Fibroblast of skin of right quadriceps (primary cell): Measurements from ENCODE around the gene UXS1.

Experiments used
- DNase-seq: peaks from one replicate; pipeline ENCODE4 v3.0.0-alpha.2; 2013

UXS1 gene

DNA sequence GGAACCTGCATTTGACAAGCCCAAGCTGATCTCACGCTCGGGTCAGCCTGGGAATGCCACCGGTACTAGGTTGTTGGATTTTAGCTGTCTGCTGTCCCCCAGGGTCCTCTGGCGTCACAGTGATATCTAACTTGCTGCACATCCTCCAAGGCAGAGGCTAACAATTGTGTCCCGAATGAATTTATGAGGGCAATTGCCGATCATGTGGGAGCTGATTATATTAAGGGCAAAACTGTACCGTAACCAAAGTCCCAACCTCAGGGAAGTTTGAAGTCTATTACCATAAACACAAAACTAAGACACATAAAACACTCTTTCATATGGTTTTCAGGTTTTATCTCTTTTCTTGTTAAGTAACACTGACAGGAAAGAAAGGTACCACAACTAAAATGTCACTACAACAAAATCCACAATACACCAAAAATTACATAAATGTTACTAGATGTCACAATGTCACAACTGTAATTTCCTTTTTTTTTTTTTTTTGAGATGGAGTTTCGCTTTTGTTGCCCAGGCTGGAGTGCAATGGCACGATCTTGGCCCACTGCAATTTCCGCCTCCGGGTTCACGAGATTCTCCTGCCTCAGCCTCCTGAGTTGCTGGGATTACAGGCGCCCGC lies 6.7 kb downstream of the UXS1 start:
- DNase-seq = no peak

DNA sequence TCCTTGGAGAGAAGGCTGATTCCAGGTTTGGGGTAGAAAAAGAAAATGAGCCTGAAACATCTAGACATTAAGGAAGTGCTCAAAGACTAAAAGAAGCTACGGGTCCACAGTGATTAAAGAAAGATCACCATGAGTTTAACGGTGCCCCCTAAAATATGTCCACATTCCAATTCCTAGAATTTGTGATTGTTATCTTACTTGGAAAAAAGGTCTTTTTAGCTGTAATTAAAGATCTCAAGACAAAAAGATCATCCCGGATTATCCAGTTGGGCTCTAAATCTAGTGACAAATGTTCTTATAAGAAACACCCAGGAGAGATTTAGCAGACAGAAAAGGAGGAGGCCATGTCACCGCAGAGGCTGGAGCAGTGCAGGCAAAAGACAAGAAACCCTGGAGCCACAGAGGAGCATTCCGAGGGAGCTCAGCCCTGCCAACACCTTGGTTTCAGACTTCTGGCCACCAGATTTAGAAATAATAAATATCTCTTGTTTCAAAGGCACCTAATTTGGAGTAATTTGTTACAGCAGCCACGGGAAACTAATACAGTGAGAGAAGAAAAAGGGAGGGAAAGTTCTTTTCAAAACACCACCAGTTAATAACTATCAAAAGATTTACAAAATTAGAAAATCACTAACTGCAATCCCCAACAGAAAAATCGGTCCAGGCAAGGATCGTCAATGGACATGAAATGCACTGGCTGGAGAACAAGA lies 8.5 kb downstream of the UXS1 start:
- no peak for DNase-seq

DNA sequence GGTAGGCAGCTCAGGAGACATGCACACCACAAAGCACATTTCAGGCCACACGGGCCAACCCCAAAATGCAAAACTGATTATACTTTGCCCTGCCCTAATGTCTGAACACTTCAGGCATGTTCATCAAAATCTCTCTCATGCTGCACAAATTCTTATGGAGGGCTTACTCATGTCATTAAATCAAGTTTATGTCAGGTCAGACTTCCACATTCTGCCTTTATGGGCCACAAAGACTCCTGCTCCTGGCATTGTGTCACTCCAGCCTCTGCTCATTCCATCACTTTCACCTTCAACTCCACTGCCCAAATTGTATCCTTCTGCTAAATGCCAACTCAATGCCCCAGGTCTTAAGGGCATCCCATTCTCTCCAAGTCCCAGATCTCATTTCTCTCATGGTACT lies 9.2 kb downstream of the UXS1 start:
- DNase-seq = peak; percentile 31

DNA sequence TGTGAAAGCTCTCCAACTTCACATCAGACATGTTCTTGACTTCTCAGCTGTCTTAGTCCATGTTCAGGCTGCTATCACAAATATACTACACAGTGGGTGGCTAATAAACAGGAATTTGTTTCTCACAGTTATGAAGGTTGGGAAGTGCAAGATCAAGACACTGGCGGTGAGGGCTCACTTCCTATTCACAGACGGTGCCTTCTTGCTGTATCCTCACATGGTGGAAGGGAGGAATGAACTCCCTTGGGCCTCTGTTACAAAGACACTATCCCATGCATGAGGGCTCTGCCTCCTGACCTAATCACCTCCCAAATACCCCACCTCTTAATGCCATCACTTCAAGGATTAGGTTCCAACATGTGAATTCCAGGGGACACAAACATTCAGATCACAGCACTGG lies 9.7 kb downstream of the UXS1 start:
- DNase-seq = no peak

DNA sequence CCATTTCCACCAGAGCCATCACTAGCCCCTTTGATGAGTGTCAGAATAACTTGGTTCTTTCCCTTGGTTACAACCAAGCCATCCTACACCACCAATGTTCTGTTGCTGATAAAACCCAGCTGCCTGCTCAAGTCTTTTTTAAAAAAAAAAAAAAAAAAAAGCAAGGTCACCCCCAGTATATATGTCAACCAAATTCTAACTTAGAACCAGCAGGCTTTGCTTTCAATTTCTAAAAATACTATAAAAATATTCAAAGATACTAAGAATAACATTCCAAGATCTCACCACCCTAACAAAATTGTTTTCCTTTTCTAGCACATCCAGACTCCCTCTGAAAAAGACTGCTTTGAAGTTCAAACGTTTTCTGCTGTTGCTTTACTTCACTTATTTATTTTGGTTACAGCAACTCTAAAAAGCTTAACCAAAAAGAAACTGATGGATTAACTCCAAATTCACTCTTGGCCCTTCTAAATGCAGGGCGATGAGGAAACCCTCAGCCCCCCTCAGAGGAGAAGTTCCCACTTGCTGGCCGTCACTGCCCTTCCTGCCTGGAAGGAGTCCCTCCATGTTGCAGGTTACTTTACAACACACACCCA lies 10.9 kb downstream of the UXS1 start:
- no peak for DNase-seq

DNA sequence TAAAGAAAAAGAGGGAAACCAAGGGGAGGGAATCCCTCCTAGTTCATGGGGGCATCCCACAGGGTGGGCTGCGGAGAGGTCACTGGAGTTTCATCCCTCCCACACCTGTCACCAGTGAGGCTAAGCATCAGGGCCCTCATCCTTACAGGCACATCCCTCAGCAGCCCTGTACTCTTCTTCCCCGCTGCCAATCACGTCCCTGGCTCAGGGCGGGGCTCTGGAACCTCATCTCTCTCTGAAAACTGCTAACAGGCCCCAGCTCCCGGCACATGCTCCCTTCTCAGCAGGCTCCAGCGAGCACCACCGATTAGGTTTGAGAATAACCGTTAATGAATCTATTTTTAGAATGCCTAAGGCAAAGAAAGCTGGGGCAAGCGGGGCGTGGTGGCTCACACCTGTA lies 13.0 kb downstream of the UXS1 start:
- no peak for DNase-seq

DNA sequence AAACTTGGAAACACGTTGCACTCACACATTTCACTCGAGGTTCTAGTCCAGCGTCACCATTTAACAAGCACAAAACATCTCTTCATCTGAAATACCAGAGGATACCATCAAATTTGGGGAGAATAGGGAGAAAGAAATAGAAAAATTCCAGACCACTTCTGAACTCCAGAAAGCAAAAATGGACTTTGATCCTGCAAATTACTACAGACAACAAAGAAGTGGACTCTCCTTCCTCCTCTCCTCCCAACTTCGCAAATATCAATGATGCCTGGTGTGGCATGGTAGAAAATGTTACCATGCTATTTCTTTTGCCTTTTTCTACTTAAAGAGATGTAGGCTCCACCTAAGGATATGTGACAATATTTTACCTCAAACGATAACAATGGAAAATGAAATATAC lies 13.5 kb downstream of the UXS1 start:
- DNase-seq = no peak

DNA sequence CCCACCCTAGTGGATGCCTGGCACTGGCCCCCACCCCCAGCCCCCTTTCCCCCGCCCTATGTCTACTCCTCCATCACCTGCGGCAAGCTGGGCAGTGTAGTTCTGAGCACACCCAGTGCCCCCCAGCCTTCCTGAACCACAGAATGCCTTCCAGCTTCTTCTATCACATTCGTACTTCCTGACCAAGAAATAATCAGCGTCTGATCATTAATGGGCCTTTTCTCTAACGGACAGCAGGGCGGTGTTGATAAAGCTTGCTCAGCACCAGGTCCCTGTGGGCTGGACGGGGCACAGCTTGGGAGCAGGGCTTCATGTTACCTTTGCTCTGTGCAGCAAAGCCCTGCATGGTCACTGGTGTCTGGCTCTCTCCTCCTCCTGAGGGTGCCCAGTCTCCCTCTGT lies 15.4 kb downstream of the UXS1 start:
- no peak for DNase-seq

DNA sequence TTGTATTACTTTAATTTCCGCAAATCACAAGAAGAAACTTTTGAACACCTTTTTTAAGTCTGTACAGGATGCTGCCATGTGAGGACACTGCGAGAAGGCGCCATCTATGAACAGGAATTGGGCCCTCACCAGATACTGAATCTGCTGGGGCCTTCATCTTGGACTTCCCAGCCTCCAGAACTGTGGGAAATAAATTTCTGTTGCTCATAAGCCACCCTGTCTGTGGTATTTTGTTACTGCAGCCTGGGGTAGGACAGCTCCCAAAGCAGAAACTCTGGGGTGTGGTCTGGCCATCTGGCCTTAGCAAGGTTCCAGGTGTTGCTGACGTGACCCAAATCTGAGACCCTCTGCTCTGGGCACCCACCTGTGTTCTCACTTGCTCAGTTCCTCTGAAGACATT lies 16.5 kb downstream of the UXS1 start:
- DNase-seq = no peak

DNA sequence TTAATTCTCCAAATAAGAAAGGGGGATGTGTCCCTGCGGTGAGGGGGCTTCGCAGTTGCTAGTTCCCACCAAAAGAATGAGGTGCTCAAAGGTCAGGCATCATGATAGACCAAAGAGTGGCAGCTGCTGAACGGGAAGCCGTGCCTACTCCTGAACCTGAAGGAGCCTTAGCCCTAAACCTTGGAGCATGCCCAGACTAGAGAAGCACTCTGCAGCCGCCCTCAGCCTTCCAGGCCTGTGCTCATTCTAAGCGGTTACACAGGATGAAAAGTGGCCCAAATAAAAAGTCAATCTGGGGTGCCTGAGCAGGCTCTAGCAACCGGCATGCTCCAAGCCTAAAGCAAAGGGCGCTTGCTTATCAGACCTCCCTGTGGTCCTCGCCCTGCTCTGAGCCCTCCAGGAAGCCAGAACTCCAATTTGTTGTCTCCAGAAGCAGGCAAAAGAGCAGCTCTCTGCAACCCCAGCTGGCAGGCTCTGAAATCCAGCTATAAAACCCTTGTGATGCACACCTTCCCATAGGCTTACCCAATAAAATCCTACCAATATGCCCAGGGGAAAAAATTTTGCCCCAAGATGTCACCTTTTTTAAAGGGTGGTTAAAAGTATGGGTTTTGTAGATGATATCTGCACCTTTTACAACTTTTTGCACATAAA lies 17.5 kb downstream of the UXS1 start:
- DNase-seq = no peak

DNA sequence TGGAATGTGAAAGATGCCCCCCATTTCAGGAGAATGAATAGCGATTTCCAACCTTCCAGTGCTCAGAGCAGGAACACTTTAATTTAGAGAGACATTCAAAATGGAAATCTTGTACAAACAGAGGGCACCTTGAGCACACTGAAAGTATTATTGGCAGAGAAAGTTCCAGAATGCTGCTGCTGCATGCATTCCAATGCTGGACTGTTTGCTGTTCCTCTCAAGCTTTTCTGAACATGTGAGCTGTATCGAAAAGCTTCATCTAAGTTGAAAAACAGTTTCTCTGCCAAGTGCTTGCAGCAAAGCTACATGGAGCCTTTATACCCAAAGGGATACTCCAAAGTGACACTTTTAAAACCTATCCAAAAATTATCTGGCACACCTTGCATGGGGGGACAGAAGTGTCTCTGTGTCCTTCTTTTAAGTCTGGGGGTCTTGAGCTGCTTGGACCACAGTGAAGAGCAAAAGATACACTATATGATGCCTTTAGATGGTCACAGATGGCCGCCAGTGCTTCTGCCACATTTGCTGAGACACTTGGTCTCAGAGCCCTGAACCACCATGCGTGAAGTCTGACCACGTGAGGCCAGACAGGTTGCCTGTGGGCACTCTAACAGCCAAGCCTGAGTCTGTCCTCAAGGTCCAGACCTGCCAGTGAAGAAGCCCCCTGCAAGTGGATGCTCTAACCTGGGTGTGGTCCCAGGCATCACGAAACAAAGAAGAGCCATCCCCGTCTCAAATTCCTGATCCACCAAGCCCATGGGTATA lies 18.8 kb downstream of the UXS1 start:
- no peak for DNase-seq

DNA sequence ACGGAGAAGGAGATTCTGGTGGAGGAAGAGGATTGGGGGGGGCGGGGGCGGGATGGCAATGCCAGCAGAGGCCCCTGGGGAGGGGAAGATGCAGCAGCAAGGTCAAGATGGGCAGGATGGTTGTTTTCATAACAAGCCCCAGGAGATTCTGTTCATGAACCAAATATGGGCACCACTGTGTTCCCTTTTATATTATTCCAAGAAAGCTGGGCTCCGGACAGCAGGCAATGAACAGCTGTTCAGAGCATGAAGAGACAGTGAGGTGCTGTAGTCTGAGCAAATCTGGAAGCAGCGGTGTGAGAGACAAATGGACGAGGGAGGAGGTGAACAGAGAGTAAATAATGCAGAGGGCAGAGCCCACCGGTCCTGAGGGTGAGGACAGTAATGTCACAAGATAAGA lies 20.0 kb downstream of the UXS1 start:
- DNase-seq = no peak

DNA sequence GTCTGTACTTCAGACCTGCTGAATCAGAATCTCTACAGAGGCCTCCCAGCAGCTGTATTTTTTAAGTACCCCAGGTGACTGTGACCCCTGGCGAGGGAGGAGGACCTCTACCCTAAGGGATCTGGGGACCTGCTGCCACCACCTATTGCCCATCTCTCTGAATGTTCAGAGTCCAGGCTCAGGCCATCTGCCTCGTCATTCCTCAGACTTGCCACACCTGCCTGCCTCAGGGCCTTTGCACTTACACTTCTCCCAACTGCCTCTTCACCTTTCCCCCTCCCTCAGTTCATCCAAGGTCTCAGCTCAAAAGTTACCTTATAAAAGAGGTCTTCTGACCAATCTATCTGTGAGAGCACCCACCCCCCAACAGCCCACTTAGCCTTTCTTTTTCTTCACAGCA lies 21.5 kb downstream of the UXS1 start:
- no peak for DNase-seq

DNA sequence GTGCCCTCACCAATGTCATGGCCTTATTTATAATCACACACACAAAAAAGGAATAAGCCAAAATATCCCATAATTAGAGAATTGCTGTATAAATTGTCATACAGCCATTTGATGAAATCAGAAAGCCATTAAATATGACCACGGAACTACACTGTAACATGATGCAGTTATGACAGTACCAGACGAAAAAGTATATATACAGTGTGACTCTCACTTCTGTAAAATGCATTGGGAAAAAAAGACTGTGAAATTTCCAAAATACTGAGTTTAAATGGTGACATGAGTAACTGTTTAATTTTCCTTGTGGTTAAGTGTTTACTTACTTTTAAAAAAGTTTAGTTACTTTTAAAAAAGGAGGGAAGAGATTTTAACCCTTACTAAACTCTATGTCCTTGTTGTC lies 25.4 kb downstream of the UXS1 start:
- DNase-seq = no peak

DNA sequence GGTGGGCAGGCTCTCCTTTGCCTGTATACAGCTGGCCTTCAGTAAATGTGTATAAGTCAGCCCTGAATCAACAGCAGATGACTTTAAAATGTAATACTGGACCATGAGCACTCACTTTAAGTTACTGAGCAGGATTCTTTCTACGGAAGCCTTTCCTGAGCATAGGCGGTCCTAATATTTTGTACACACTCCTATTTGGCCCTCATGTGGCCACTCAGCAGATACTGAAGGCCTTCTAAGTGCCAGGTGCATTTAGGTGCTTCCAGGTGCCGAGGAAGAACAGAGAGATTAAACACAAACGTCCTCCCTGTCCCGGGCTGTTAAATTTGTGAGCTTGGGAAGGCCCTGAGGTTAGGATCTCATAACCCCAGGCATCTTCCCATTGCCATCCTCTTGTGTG lies 27.0 kb downstream of the UXS1 start:
- DNase-seq = no peak

DNA sequence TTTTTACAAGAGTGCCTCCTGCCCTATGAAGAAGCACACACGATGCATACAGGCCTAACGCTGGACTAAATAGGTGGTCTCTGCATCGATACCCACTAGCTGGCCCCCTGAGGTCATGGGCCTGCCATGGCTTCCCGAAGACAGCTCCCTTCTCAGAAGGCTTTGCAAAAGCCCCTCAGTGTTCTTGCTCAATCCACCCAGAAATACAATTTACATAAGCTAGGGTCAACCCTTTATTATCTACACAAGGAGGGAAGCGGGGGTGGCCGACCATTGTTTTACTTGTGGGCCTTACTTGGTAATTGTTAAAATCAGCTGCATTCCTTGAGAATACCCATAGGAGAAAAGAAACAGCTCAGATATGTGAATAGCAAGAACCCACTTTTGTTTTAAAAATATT lies 28.5 kb downstream of the UXS1 start:
- no peak for DNase-seq

DNA sequence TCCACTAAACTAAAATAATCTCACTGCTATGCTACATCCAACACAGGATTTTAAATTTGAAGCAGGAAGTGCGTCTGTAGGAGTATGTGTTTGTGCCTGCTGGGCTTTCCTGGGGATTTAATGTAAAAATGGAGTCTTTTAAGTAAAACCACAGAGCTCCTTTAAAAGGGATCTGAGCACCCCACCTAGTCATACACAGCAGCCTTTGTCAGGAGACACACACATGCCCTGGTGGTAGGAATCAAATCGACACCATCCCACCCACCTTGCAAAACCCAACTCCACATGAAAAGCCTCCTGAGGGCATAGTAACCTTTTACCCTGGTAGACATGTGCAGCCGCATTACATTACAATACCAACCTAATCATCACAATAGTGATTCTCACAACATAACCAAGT lies 29.1 kb downstream of the UXS1 start:
- no peak for DNase-seq

DNA sequence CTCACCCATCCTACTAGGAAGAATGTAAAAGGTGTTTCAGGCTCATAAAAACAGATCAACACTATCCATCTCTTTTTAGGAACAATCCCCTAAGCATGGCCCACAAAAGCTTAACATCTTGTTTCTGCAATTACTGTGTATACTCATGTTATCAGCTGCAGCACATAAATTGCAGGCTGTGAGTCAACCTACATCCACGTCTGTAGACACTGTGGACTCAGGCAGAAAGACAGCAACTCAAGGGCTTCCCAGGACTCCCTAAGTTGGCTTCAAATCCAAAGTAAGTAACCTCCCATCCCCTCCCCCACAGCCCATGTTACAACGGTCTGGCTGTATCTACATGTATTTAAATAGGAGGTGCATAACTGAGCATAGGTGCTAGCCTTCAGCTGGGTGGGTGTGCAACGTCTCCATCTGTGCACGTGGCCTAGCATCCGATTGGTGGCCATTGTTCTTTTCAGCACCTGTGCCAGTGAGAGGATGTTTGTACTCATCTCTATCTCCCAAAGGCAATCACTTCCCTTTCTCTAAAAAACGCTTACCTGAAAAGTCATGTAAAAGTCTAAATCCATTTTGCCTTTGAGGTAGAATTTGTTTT lies 30.1 kb downstream of the UXS1 start:
- peak; percentile 41 for DNase-seq

DNA sequence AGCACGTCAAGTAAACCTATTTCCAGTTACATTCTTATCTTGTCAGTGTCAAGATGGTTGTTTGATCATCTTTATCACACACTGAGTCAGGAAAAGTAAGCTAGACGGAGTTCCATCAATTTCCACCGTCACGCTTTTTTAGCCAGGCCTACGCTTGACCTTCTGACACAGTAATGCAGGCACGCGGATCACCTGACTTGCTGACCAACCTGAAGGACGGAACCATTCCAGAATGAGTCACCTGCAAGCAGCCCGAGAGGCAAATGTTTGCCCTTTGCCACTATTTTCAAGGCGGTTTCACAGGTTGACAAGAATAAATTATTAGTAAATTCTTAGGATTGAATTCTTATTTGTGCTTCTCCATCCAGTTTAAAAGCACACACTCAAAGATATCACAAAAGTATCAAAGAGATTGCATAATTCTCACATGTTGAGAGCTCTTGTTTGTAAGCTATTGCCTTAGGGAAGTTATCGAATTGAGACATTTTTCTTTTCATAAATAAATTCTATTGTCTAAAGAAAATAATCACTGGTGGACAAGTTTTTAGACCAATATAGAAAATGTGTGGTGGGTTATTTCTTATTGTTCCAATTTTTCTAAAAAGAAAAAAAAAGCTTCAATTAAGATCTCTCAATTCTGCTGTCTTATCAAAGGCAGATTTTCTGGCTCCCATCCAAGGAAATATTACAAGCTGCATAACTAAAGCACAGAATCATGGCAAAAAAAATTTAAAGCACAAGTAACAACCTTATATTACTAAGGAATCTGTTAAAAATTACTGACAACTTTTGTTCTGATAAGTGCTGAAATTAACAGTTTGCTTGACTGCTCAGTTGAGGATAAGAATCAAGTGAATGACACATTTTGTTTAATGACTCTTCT lies 31.9 kb downstream of the UXS1 start:
- DNase-seq = peak; percentile 28

DNA sequence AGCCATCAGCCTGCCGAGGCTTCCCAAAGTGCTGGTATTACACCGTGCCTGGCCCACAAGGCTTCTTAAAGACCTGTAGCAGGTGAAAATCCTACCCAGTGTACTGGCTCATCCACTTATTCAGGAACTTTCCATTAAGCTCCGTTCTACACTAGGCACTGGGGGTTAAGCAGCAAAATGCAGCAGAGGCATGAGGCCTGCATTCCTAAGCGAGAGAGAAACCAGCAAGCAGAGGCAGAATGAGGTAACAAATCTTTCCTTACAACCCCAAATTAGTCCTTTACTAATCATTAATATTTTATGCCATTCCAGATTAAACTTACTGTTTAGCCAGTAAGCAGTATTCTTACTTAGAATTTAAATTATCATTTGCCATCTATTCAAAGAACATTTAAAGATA lies 32.8 kb downstream of the UXS1 start:
- no peak for DNase-seq

DNA sequence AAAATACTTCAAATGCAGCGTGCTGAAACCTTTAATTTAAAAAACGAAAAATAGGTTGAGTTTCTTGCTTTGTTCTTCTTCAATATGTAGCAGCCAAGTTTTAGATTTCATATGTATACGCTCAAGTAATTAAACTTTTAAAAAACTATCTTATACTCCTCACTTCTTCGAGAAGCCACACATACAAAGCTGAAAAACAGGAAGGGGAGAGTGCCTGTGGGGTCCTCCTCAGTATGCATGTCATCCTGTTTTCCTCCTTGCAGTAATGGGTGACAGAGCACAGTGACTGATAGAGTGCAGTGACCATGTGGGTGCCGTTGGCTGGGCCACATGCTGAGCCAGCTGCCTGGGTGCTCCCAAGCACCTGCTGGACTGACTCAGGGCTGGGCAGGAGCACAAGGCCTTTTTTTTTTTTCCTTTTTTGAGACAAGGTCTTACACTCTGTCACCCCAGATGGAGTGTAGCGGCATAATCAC lies 33.3 kb downstream of the UXS1 start:
- no peak for DNase-seq
